GM19324 (cell line): ENCODE data around the gene NCK2.
A peak's percentile ranks its signal among the peaks of the same experiment; 100 is the strongest.

ENCODE experiments used
- ATAC-seq: cut with Tn5 transposase; IDR thresholded peaks from one replicate; pipeline ENCODE4 v1.9.1; 2021; ENCODE audit warnings: mild to moderate bottlenecking, moderate library complexity; ENCODE audit not compliant: unreplicated experiment, low FRiP score

NCK2 gene

GRCh38 chr2:105788670-105789290 is 44.1 kb downstream of the NCK2 start:
- ATAC-seq = no peak

- peak; percentile 63 for ATAC-seq
Observed at GRCh38 chr2:105789745-105790460, 45.2 kb downstream of the NCK2 start.

GRCh38 chr2:105790461-105791149 is 45.9 kb downstream of the NCK2 start:
- peak; percentile 25 for ATAC-seq

- ATAC-seq = no peak
Observed at GRCh38 chr2:105791229-105791628, 46.5 kb downstream of the NCK2 start.

- no peak for ATAC-seq
Observed at GRCh38 chr2:105792561-105792960, 47.8 kb downstream of the NCK2 start.

GRCh38 chr2:105793196-105793975 is 48.7 kb downstream of the NCK2 start:
- ATAC-seq = no peak

- no peak for ATAC-seq
Observed at GRCh38 chr2:105794926-105795574, 50.3 kb downstream of the NCK2 start.

- no peak for ATAC-seq
Observed at GRCh38 chr2:105795575-105795934, 50.8 kb downstream of the NCK2 start.

- no peak for ATAC-seq
Observed at GRCh38 chr2:105796131-105796638, 51.5 kb downstream of the NCK2 start.

GRCh38 chr2:105796791-105797190 is 52.1 kb downstream of the NCK2 start:
- ATAC-seq = no peak

- peak; percentile 45 for ATAC-seq
Observed at GRCh38 chr2:105797298-105797819, 52.6 kb downstream of the NCK2 start.

GRCh38 chr2:105798595-105798994 is 53.9 kb downstream of the NCK2 start:
- no peak for ATAC-seq

GRCh38 chr2:105800036-105800713 is 55.5 kb downstream of the NCK2 start:
- no peak for ATAC-seq

GRCh38 chr2:105800953-105801635 is 56.4 kb downstream of the NCK2 start:
- ATAC-seq = no peak

- ATAC-seq = no peak
Observed at GRCh38 chr2:105801961-105802360, 57.2 kb downstream of the NCK2 start.

GRCh38 chr2:105802587-105802986 is 57.9 kb downstream of the NCK2 start:
- ATAC-seq = peak; percentile 37

GRCh38 chr2:105803337-105803736 is 58.6 kb downstream of the NCK2 start:
- ATAC-seq = peak; percentile 35

- no peak for ATAC-seq
Observed at GRCh38 chr2:105803773-105804172, 59.1 kb downstream of the NCK2 start.

GRCh38 chr2:105804266-105804665 is 59.6 kb downstream of the NCK2 start:
- no peak for ATAC-seq
